Superior temporal gyrus (tissue), 1 donor: ENCODE data around the gene CAMK1D.

ENCODE experiments used
- DNase-seq: peaks from one replicate; pipeline ENCODE4 v3.0.0-alpha.2; 2016; ENCODE audit errors: extremely low spot score

CAMK1D gene

DNA sequence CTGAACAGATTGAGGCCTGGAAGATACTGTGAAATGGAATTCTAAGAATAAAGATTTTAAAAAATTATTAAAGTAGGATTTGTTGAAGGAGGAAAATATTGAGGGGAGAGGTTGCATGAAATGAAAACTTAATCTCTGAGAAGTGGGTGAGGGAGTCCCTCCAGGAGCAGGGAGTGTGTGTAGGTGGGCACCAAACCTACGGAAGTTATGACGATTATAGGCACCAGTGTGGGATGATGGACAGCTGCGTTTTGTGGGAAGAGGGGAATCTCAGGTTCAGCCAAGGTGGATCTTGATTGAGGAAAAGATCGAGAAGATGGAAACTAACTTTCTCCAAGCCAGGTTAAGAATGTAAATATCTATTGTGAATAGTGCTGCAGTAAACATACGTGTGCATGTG, 405.7 kb downstream of the CAMK1D start:
- DNase-seq = no peak

- no peak for DNase-seq
Measured at GRCh38 chr10:12757351-12757750, 408.0 kb downstream of the CAMK1D start.

DNA sequence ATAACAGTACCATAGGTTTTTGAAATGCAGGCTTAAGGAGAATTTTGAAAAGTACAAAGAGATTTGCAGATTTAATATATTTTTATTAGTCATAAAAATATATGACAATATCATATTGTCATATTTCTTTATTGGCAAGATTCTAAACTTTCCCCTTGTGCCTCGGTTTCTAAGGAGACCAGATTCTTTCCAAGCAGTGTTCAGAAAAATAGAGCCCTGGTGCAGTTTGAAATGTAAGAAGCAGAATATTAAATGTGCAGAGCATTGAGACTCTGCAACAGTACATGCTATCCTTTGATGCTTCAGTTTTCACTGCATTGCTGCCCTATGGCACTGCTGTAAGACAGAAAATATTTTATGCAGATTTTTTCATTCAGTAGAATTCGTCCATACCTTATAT, 408.9 kb downstream of the CAMK1D start:
- DNase-seq = no peak

- no peak for DNase-seq
Measured at GRCh38 chr10:12766223-12766622, 416.9 kb downstream of the CAMK1D start.

DNA sequence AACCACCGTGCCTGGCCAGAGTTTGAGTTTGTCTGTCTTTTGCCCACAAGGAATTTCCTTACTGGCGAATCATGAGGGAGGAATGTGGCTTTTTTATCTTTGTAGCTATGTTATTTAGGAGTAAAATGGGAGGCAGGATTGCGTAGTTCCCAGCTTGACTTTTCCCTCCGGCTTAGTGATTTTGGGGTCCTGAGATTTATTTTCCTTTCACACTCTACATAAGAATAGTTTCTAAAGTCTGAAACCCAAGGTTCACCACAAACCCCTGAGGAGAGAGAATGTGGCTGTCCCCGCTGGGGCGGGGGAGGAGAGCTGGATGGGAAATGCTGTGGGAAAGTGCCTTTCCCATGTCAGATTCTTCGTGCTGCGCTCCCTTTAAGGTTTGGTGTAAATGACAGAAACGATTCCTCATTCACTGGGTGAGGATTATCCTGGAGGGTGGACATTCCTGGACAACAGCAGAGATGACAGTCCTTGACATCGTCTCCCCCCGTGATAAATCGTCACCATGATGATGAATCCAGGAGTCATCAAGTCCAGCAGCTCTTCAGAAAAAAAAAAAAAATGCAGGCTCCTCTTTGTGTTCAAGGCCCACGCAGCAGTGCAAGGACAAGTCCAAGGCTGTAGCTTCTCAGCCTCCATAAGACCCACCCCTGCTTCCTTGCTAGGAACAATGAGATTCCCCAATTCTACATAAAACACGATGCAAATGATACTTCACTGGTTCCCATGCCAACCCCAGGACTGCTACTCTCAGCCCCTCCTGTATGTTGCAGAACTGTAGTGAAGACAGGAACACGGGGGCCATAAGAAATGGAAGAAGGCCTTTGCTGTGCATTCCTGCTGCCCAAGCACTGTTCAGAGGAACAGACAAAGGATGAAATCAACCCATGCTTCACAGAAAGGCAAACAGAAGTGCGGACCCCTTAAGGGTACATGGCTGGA, 419.1 kb downstream of the CAMK1D start:
- no peak for DNase-seq

DNA sequence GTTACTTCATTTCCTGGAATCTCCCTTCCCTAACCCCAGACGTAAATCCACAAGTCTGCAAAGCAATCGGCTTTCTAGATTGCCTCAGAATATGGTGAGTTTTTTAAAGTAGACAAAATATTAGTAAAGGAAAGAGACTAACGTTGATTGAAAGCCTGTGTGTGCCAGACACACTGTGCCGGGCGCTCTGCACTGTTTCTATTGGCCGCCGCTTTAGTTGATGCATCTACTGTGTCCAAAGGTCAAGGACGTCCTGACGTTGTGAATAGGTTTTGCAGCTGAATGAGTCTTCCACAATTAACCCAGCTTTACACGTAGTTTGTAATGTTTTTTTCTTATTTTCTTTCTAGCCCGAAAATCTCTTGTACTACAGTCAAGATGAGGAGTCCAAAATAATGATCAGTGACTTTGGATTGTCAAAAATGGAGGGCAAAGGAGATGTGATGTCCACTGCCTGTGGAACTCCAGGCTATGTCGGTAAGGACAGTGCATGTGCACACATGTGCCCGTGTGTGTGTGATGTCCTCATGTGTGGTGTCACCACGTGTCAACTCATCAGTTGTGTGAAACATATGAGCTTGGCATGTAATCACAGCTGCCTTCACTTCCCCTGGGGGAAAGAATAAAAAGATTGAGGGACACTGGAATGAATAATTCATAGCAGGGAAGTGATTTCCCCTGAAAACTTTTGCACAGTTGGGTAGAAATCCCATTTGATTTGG, 420.1 kb downstream of the CAMK1D start:
- no peak for DNase-seq

- no peak for DNase-seq
Measured at GRCh38 chr10:12771981-12772760, 422.8 kb downstream of the CAMK1D start.

DNA sequence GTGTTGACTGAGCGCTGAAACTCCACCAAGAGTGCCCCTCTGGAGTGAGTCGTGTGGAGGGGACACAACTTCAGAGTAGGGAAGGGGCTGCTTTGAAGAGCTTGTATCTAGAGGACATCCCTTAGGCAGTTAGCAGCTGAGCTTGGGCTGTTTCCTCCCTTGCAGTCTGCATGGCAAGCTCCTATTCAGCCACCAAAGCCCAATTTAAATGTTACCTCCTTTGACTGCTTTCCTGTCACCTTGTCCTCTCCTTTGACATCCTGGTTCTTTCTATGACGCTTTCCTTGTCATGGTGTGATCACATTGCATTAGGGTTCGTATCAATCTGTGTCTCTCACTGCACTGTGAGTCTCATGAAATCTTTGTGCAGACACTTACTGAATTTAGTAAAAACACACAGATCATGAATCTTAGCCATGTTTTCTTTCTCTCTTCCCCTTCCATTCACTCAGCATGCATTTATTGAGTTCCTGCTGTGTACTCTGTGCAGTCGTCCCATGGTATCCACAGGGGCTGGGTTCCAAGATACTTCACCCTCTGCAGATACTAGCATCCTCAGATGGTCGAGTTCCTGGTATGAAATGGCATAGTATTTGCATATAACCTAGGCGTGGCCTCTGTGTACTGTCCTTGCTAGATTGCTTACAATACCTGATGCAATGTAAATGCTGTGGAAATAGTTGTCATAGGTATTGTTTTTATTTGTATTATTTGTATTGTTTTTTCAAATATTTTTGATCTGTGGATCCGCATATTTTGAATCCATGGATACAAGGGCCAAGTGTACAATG, 423.6 kb downstream of the CAMK1D start:
- no peak for DNase-seq

GRCh38 chr10:12774204-12774894, 425.0 kb downstream of the CAMK1D start:
- no peak for DNase-seq

DNA sequence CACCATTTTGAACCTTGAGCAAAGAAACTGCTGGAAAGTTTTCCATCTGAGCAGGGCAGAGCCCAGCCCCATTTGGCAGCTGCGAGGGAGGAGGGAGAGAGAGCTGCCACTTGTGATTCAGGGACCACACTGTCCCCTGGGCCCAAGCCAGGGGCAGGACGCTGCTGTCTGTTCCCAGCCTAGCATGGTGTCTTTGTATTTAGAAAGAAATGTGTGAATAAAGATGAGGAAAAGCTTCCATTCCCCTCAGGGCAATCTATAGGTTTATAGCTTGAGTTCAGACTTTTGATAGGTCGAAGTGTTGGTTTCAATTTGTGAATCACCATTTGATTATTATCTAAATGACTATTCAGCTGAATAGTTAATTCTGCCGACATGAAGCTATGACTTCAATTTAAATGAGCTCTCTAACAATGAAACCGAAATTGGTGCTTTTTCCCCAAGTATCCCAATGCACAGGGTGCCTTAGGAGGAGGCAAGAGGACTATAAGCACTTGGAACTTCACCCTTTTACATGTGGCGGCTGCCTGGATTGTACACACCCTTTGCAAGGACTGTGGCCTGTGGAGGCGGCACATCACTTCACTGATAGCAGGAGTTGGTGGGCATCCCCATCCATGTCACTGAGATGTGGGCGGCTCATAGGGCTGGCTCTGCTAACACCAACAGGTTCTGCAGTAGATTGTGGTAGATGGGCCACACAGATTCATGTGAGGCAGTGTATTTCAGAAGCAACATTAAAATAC, 428.7 kb downstream of the CAMK1D start:
- peak; percentile 50 for DNase-seq

GRCh38 chr10:12780634-12781601, 431.6 kb downstream of the CAMK1D start:
- peak; percentile 74 for DNase-seq

- DNase-seq = no peak
Measured at GRCh38 chr10:12781976-12782375, 432.6 kb downstream of the CAMK1D start.

GRCh38 chr10:12782537-12782936, 433.2 kb downstream of the CAMK1D start:
- no peak for DNase-seq

DNA sequence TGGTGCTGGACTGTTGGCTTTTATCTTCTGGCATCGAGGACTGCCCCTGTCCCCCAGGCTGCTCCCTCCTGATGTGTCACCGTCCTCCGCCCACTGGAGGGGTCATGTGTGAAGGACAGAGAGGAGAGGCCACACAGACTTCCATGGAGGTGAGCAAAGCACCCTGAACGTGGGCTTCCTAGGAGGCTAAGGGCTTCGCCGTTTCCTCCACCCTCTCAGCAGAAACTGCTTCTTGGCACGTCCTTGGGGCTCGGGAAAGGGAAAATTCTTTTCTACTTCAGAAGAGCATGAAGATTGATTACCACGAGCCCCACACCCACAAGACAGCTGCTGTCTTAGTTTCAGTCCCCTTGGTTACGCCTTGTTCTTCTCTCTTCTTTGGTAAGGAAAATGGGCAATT, 433.9 kb downstream of the CAMK1D start:
- DNase-seq = peak; percentile 32

DNA sequence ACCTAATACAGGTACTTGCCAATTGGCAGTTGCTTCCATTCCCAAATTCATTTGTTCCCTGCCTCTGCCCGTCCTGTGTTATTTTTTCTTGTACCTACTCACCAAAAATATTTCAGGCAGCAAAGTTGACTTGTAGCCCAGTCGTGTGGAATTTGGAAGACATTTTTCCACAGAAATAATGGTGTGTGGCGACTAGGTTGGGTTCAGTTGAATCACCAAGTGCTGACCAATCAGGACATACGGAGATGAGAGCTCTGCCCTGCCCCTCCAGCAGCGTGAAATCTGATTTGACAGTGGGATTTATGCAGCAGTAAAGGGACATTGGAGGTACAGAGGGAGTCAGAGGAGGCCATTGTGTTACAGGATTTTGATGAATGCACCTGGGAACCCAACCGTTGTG, 435.3 kb downstream of the CAMK1D start:
- no peak for DNase-seq

- DNase-seq = no peak
Measured at GRCh38 chr10:12785415-12785831, 436.1 kb downstream of the CAMK1D start.

DNA sequence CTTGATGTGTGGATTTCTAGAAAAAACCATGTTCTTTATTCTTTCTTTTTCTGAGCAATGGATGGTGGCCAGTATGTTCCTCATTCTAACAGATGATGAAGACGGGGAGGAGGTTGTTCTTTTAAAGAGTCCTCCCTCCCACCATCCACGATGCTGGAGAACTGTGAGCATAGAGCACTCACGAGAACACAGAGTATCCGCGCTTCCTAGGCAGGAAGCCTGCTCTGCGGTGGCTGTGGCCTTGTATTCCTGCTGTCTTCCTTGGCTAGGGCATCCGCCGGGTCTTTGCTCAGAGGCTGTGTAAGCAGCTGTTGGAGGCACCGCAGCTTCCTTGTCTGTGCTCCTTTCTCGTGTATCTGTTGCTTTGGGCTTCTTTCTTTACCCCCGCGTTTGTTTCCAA, 437.9 kb downstream of the CAMK1D start:
- peak; percentile 59 for DNase-seq

DNA sequence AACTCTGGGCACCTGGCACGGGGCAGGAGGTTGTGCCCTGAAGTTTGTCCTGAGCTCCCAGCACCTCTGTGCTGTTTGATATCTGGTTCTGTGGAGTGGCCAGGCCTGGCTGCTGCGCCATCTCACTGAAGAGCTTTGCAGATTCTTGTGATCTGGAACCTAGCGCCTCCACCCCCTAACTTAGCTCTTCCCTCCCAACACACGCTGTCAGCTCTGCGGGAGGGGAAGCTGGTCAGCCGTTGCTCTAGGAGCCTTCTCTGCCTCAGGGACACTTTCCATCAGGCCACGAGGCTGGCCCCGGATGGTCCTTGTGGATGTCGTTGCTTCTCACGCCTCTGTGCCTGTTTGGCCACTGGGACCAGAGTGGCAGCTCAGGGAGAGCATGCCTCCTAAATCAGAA, 438.9 kb downstream of the CAMK1D start:
- no peak for DNase-seq

GRCh38 chr10:12790270-12790669, 440.9 kb downstream of the CAMK1D start:
- DNase-seq = no peak
